Esophagus (tissue), 2 donors: ENCODE data around the gene TMEM9B. TPM values are rescaled to one million over a fixed set of nuclear protein-coding genes. Genes with fewer than 3 reads are reported as not detected.

ENCODE experiments used
- H3K27ac ChIP-seq, 2 donors: one replicate each; pipeline ENCODE4 v1.5.1; 2013; ENCODE audit warnings: low read depth in 2 of 2, mild to moderate bottlenecking in 2 of 2, inconsistent platforms in 1 of 2, low read length in 1 of 2, moderate library complexity in 1 of 2
- H3K27me3 ChIP-seq, 2 donors: one replicate each; pipeline ENCODE4 v1.6.1; 2013; ENCODE audit warnings: low read length in 2 of 2, control low read depth in 1 of 2, mild to moderate bottlenecking in 1 of 2; ENCODE audit not compliant: insufficient read depth in 2 of 2, control insufficient read depth in 1 of 2
- H3K36me3 ChIP-seq, 2 donors: one replicate each; pipeline ENCODE4 v1.6.1; 2013; ENCODE audit warnings: low read length in 1 of 2; ENCODE audit not compliant: control insufficient read depth in 2 of 2, insufficient read depth in 2 of 2
- H3K4me1 ChIP-seq, 2 donors: one replicate each; pipeline ENCODE4 v1.6.1; 2013; ENCODE audit warnings: low read length in 1 of 2; ENCODE audit not compliant: control insufficient read depth in 2 of 2, insufficient read depth in 2 of 2
- H3K4me3 ChIP-seq, 2 donors: one replicate each; pipeline ENCODE4 v1.5.1; 2013; ENCODE audit warnings: low read length in 2 of 2, mild to moderate bottlenecking in 2 of 2, low read depth in 1 of 2, moderate library complexity in 1 of 2
- H3K9me3 ChIP-seq, 2 donors: one replicate each; pipeline ENCODE4 v1.6.1; 2013; ENCODE audit warnings: mild to moderate bottlenecking in 2 of 2, low read depth in 1 of 2, low read length in 1 of 2, moderate library complexity in 1 of 2; ENCODE audit not compliant: control insufficient read depth in 2 of 2, insufficient read depth in 1 of 2
- WGBS, 2 donors: extraction: QIAGEN DNeasy Blood & Tissue Kit; methylation state at CpG; one replicate each; pipeline ENCODE4 v1.1.7; 2013; 5-methylcytosine and 5-hydroxymethylcytosine counted together
- polyA plus RNA-seq, 2 donors: library from polyadenylated mRNA; stranded (reverse); fragments of 200-250 nt; gene quantifications; one replicate each; pipeline ENCODE4 v1.2.3, GENCODE V29; 2013
- donor health status: healthy with polysubstance abuse.
- donor health status: Bipolar disorder and iron deficiency.

The TMEM9B gene
- polyA plus RNA-seq, 2 donors: 29.6 to 52.1 TPM

DNA sequence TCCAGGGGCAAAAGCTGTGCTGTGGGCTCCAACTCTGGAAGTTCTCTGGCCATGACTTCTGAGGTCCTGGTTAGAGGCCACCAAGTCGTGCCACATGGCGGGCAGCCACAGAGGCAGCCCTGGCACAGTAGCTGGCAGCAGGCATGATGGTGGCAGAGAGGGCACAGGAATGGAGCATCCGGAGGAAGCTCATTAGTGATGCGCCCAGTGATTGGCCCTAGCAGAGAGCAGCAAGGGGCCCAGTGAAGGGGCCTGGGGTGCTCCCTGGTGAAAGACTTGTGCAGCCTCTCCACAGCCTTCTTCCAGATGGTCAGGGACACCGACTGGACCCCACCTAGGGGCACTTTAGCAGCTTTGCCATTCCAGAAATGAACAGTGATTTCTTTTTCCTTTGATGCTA is 38.5 kb downstream of the TMEM9B start:
- Histone ChIP-seq H3K36me3 (peaks cover 5 to 6% of the 10 kb centered on the region in 2 donors), H3K9me3 (no peaks in the 10 kb centered on the region), H3K27ac (no peak overlapping the region), H3K4me3 (no peak overlapping the region), H3K4me1 (peaks cover 0 to 4% of the 10 kb centered on the region in 2 donors), H3K27me3 (no peaks in the 10 kb centered on the region)
- 94 to 95% methylated on average over 5 of the region's 5 CpGs for WGBS, 2 donors

DNA sequence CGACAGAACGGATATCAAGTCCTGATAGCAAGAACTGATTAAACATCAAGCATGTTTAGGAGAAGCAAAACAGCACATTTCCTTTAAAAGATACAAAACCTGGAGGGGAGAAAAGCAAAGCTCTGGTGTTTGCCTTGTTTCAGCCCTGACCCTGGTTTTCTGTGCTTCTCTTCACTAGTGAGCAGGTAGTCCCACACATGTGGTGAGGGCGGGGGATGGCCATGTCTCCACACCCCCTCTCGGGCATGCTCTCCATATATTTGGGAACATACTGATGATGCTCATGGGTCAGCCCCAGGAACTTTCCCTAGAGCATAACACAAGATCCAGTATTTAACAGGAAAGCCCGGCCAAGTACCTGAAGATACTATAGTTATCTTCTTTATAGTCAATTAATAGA is 41.6 kb downstream of the TMEM9B start:
- Histone ChIP-seq H3K36me3 (peaks cover 6 to 8% of the 10 kb centered on the region in 2 donors), H3K27ac (no peak overlapping the region), H3K9me3 (no peaks in the 10 kb centered on the region), H3K4me1 (no peaks in the 10 kb centered on the region), H3K27me3 (no peaks in the 10 kb centered on the region), H3K4me3 (no peak overlapping the region)
- WGBS, 2 donors: 93% methylated on average over 5 of the region's 5 CpGs

DNA sequence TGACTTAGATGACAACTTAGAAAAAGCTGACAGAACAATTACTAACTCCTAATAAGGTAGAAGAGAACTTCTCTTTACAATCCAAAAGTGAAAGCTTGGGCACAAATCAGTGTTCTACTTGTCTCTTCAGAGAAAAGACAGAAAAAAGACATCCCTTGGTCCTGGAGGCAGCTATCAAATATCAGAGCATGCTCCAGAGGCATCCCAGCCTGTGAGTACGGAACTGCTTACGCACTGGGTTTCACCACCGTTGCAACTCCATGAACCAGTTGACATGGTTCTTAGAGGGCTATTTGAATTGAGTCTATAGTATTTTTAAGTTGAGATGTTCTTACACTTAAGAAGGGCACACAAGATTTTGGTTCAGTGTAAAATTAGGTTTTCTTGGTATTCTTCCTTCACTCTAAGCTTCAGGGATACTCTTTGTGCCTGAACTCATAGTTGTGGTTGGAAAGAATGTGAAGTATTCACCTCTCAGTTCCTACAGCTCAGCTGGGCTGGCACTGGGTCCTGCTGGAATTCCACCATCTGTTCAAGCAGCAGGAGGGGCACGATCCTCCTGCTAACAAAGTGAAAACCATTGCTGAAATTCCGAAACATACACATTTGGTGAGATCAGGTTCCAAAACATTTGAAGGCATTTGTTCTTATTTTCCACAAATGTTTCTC is 47.0 kb downstream of the TMEM9B start:
- Histone ChIP-seq H3K27ac (peak overlapping the region in 1 of 2 donors; percentile 21), H3K27me3 (no peaks in the 10 kb centered on the region), H3K9me3 (no peaks in the 10 kb centered on the region), H3K4me3 (no peak overlapping the region), H3K4me1 (no peaks in the 10 kb centered on the region), H3K36me3 (peaks cover under 1 to 5% of the 10 kb centered on the region in 2 donors)
- 52 to 63% methylated on average over 5 of the region's 5 CpGs for WGBS, 2 donors

DNA sequence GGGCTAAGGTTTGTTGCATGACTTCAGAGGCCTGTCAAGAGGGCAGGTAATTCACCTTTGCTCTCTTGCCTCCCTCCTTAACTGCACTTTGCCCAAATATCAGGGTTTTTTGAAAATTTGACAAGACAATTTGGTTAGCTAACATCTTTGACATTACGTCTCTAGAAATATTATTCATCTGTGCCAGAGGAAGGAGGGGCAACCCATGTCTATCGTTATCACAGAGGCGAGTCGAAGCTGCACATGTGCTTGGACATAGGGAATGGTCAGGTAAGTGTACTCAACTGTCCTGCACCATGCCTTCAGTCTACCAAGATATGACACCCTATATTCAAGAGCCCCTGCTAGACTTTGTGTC is 49.6 kb downstream of the TMEM9B start:
- Histone ChIP-seq H3K9me3 (no peaks in the 10 kb centered on the region), H3K4me3 (no peak overlapping the region), H3K4me1 (no peaks in the 10 kb centered on the region), H3K27me3 (no peaks in the 10 kb centered on the region), H3K27ac (no peak overlapping the region), H3K36me3 (no peaks in the 10 kb centered on the region)
- WGBS, 2 donors: 56 to 57% methylated on average over 4 of the region's 4 CpGs

DNA sequence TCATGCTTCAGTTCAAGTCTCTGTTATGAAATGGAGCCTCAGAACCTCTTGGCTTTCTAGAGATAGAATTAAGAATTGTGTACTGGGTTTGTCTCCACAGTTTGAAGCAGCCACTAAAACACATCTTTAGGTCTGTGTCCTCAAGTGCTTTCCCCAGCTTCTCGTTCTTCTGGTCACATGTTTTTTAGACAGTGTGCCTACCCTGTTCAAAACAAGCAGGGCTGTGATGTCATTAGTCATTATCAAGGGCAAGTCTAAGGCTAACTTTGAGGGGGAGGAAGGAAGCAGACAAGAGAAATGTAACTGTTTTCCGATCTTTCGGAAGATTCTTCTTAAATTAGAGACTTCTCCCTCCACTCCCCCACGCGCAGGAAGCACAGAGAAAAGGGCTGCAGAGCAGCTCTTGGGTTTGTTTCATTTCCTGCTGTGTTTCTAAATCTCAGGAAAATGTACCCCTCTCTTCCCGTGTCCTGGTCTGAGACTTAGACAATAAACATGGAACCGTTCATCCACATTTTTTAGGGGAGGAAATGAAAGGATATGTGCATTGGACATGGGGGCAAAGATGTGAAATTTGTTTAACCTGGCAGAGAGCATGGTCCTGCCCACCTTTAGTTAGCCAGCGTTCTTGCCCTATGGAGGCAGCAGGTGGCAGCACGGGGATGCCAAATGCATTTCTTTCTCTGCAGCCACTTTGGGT is 50.1 kb downstream of the TMEM9B start:
- no peaks in the 10 kb centered on the region for H3K4me1 ChIP-seq
- H3K4me3 ChIP-seq: no peak overlapping the region
- 18 to 19% methylated on average over 9 of the region's 9 CpGs for WGBS, 2 donors
- H3K9me3 ChIP-seq: no peaks in the 10 kb centered on the region
- H3K27me3 ChIP-seq: no peaks in the 10 kb centered on the region
- no peaks in the 10 kb centered on the region for H3K36me3 ChIP-seq
- peak overlapping the region in 1 of 2 donors; percentile 60 for H3K27ac ChIP-seq

DNA sequence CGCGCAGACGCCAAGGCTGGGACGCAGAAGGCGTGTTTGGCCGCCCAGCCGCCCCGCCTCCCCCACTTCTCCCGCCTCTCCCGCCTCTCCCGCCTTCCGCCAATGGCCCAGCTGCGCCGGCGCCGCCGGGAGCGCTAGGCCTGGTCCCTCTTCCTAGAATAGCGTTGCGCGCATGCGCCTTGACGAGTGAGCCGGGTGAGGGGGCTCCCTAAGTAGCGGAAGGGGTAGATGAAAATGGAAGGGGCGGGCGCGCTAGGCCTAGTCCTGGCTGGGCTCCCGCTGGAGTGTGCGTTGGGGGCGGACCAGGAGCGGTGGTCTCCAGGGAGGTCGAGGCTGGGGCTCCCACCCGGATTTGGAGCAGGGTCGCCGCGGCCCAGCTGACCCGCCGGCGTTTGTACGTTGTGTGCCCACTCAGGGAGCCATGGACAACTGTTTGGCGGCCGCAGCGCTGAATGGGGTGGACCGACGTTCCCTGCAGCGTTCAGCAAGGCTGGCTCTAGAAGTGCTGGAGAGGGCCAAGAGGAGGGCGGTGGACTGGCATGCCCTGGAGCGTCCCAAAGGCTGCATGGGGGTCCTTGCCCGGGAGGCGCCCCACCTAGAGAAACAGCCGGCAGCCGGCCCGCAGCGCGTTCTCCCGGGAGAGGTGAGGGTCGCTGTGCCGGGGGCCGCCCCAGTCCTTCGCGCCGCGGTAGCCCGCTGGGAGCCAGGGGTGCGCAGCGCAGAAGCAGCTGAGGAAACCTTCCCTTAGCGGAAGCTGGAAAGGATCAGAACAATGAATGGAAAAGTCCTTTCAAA is 53.0 kb downstream of the TMEM9B start, which contains the start of gene AKIP1:
Gene AKIP1, plus strand, starts transcription at position 161 of the 795 bp plus-strand sequence. Its CDS starts 261 bp downstream, at position 422.
- H3K27ac ChIP-seq: peak within 1 kb of the TSS; percentile 90 to 93
- no peaks in the 10 kb centered on the region for H3K4me1 ChIP-seq
- no peaks in the 10 kb centered on the region for H3K9me3 ChIP-seq
- H3K36me3 ChIP-seq: no peaks in the 10 kb centered on the region
- 0% methylated on average over 65 to 68 of the region's 68 CpGs for WGBS, 2 donors
- H3K27me3 ChIP-seq: no peaks in the 10 kb centered on the region
- peak within 1 kb of the TSS; percentile 86 to 98 for H3K4me3 ChIP-seq

DNA sequence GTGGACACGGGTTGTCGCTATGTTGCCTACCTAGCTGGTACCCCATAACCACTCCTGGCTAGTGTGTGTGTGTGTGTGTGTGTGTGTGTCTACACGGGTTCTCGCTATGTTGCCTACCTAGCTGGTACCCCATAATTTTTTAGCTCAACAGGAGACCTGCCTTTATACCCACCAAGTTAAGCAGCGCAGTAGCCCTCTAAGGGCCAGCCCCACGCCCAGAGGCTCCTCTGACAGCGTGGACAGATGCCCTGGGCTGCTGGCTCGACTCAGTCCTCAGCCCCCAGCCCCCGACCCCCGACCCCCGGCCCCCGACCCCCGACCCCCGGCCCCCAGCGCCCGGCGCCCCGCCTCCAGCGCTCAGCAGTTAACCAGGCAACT is 53.6 kb downstream of the TMEM9B start:
- H3K27ac ChIP-seq: peak overlapping the region; percentile 71
- no peaks in the 10 kb centered on the region for H3K9me3 ChIP-seq
- H3K4me1 ChIP-seq: no peaks in the 10 kb centered on the region
- 0 to 4% methylated on average over 14 to 19 of the region's 19 CpGs for WGBS, 2 donors
- H3K27me3 ChIP-seq: no peaks in the 10 kb centered on the region
- peak overlapping the region; percentile 86 to 98 for H3K4me3 ChIP-seq
- H3K36me3 ChIP-seq: no peaks in the 10 kb centered on the region

DNA sequence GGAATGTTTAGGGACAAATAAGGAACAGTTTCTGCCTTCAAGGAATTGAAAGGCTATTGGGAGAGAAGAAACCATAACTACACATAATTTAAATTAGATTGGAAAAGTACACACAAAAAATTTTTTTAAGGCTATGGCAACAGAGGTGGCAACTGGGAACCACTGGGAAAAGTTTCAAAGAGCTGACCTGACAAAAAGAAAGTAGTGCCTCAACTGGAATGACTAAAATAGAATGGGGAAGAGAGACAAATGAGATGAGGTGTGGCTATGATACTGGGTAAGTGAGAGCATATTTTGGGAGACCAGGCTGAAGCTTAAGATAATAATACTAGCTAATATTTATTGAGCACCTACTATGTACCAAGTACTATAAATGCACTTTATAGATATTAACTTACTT is 56.1 kb downstream of the TMEM9B start:
- H3K27ac ChIP-seq: no peak overlapping the region
- no peaks in the 10 kb centered on the region for H3K4me1 ChIP-seq

DNA sequence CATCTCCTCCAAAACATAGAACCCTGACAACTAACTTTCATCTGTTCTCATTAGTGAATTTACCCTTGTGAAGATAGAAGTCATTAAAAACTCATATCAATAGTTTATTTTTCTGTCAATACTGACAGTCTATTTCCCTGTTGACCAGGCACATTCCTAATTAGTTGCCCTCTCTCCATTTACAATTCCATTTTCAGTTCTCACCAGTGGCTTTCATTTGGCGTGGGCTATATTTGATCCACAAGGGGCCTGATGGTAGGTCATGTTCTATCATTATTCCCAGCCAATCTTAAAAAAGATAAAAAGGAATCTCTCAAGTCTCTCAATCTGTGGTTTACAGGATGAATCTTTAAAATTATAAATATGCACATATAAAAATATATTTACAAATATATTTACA is 57.1 kb downstream of the TMEM9B start:
- WGBS, 2 donors: 80 to 91% methylated on average over 1 of the region's 1 CpG
- H3K9me3 ChIP-seq: no peaks in the 10 kb centered on the region
- H3K27ac ChIP-seq: no peak overlapping the region
- no peaks in the 10 kb centered on the region for H3K4me1 ChIP-seq
- H3K4me3 ChIP-seq: no peak overlapping the region
- H3K36me3 ChIP-seq: no peaks in the 10 kb centered on the region
- no peaks in the 10 kb centered on the region for H3K27me3 ChIP-seq

More for the DNA sequence above, 56.1 kb downstream of the TMEM9B start:
- H3K4me3 ChIP-seq: no peak overlapping the region
- H3K9me3 ChIP-seq: no peaks in the 10 kb centered on the region
- no peaks in the 10 kb centered on the region for H3K36me3 ChIP-seq
- no peaks in the 10 kb centered on the region for H3K27me3 ChIP-seq
